Mesenchymal stem cell (in vitro differentiated cells and primary cell): ENCODE data around the gene KASH5.

Experiments used
- DNase-seq: peaks from one replicate; pipeline ENCODE4 v3.0.0-alpha.2; 2013
- H2AFZ ChIP-seq: one replicate; pipeline ENCODE4 v1.6.1; 2013; ENCODE audit warnings: low read depth, mild to moderate bottlenecking, control low read depth, inconsistent platforms, low read length, moderate library complexity
- H2AK5ac ChIP-seq: 2 replicates; pipeline ENCODE4 v1.6.1; 2013; ENCODE audit warnings: low read length, moderate library complexity, mild to moderate bottlenecking, inconsistent platforms; ENCODE audit not compliant: severe bottlenecking
- H2BK120ac ChIP-seq: one replicate; pipeline ENCODE4 v1.6.1; 2013; ENCODE audit warnings: low read depth, mild to moderate bottlenecking, inconsistent platforms, low read length, moderate library complexity
- H2BK12ac ChIP-seq, 2 experiments: one replicate each; pipeline ENCODE4 v1.6.1; 2013; ENCODE audit warnings: inconsistent platforms in 2 of 2, low read length in 2 of 2, mild to moderate bottlenecking in 2 of 2, moderate library complexity in 2 of 2, control low read depth in 1 of 2
- H2BK15ac ChIP-seq: one replicate; pipeline ENCODE4 v1.6.1; 2013; ENCODE audit warnings: mild to moderate bottlenecking, low read depth, inconsistent platforms; ENCODE audit not compliant: poor library complexity, severe bottlenecking
- H2BK5ac ChIP-seq: 2 replicates; pipeline ENCODE4 v1.6.1; 2013; ENCODE audit warnings: low read depth, mild to moderate bottlenecking, low read length, control low read depth, inconsistent platforms; ENCODE audit not compliant: poor library complexity, severe bottlenecking
- H3K14ac ChIP-seq, 2 experiments: one replicate each; pipeline ENCODE4 v1.6.1; 2013; ENCODE audit warnings: inconsistent platforms in 2 of 2, low read length in 2 of 2, control low read depth in 1 of 2, mild to moderate bottlenecking in 1 of 2, moderate library complexity in 1 of 2
- H3K18ac ChIP-seq, 2 experiments: one replicate each; pipeline ENCODE4 v1.6.1; 2013; ENCODE audit warnings: inconsistent platforms in 2 of 2, low read length in 2 of 2, control low read depth in 1 of 2, low read depth in 1 of 2, mild to moderate bottlenecking in 1 of 2
- H3K23ac ChIP-seq, 2 experiments: one replicate each; pipeline ENCODE4 v1.6.1; 2013; ENCODE audit warnings: inconsistent platforms in 2 of 2, low read length in 2 of 2, mild to moderate bottlenecking in 2 of 2, moderate library complexity in 2 of 2, control low read depth in 1 of 2
- H3K27ac ChIP-seq: 2 replicates; pipeline ENCODE4 v1.5.1; 2013; ENCODE audit warnings: mild to moderate bottlenecking, moderate library complexity, low read length, control low read depth, inconsistent platforms; ENCODE audit not compliant: poor library complexity, severe bottlenecking
- H3K27me3 ChIP-seq, 2 experiments: 2 replicates each; pipeline versions ENCODE4 v1.6.1 to v1.7.0; 2013; ENCODE audit warnings: low read length in 2 of 2, mild to moderate bottlenecking in 2 of 2, moderate library complexity in 2 of 2, control low read depth in 1 of 2, inconsistent platforms in 1 of 2; ENCODE audit not compliant: control insufficient read depth in 1 of 2, insufficient read depth in 1 of 2
- H3K36me3 ChIP-seq, 2 experiments: 2 replicates each; pipeline versions ENCODE4 v1.6.1 to v1.7.0; 2013; ENCODE audit warnings: low read length in 2 of 2, control low read depth in 1 of 2, inconsistent platforms in 1 of 2, low read depth in 1 of 2, mild to moderate bottlenecking in 1 of 2; ENCODE audit not compliant: insufficient read depth in 2 of 2, control insufficient read depth in 1 of 2
- H3K4ac ChIP-seq, 2 experiments: one replicate each; pipeline ENCODE4 v1.6.1; 2013; ENCODE audit warnings: inconsistent platforms in 2 of 2, low read length in 2 of 2, mild to moderate bottlenecking in 2 of 2, moderate library complexity in 2 of 2, control low read depth in 1 of 2, low read depth in 1 of 2
- H3K4me1 ChIP-seq: 2 replicates; pipeline ENCODE4 v1.6.1; 2013; ENCODE audit warnings: low read depth, low read length, control low read depth; ENCODE audit not compliant: control insufficient read depth, insufficient read depth
- H3K4me2 ChIP-seq: 2 replicates; pipeline ENCODE4 v1.6.1; 2013; ENCODE audit warnings: low read length, mild to moderate bottlenecking, inconsistent platforms; ENCODE audit not compliant: poor library complexity, severe bottlenecking
- H3K4me3 ChIP-seq, 2 experiments: 2 replicates each; pipeline versions ENCODE4 v1.5.1 to v1.7.0; 2013; ENCODE audit warnings: low read length in 2 of 2, mild to moderate bottlenecking in 2 of 2, control low read depth in 1 of 2, low read depth in 1 of 2; ENCODE audit not compliant: insufficient read depth in 1 of 2
- H3K79me1 ChIP-seq: replicated peaks from 2 replicates; pipeline ENCODE4 v1.6.1; 2013; ENCODE audit warnings: mild to moderate bottlenecking, control low read depth, low read length, inconsistent platforms; ENCODE audit not compliant: poor library complexity, severe bottlenecking
- H3K9ac ChIP-seq: 2 replicates; pipeline ENCODE4 v1.7.0; 2013; ENCODE audit warnings: mild to moderate bottlenecking, low read length, moderate library complexity
- H3K9me3 ChIP-seq: 2 replicates; pipeline ENCODE4 v1.7.0; 2013; ENCODE audit warnings: mild to moderate bottlenecking, low read length; ENCODE audit not compliant: control insufficient read depth
- H4K8ac ChIP-seq: one replicate; pipeline ENCODE4 v1.6.1; 2013; ENCODE audit warnings: inconsistent platforms, mild to moderate bottlenecking, low read length, moderate library complexity
- H4K91ac ChIP-seq: one replicate; pipeline ENCODE4 v1.6.1; 2013; ENCODE audit warnings: mild to moderate bottlenecking, low read length, inconsistent platforms
- WGBS: methylation state at CpG from one replicate; pipeline ENCODE4 v1.1.7; 2013; ENCODE audit warnings: mixed read lengths; 5-methylcytosine and 5-hydroxymethylcytosine counted together

The KASH5 gene

DNA sequence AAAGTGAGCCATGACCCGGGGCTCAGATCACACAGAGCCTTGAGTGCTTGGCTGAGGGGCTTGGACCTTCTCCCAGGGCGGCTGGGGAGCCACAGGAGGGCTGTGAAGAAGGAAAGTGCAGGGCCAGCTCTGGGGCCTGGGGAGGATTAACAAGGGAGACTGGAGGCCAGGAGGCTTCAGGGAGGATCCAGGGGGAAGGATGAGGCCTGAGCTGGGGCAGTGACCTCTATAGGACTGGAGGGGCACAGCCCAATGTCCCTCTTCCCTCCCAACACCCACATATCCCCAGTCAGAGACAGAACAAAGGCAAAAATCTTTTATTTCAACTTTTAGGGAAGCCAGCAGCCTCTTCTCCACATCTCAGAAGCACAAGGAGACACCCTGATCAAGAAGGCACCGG, 57.9 kb downstream of the KASH5 start:
- Histone ChIP-seq H3K4me1 (peaks cover 13% of the 10 kb centered on the region), H2BK5ac (no peak overlapping the region), H3K14ac (no peak overlapping the region), H2BK12ac (no peak overlapping the region), H3K27me3 (peaks cover 13 to 14% of the 10 kb centered on the region in 2 experiments), H4K8ac (no peak overlapping the region), H4K91ac (no peak overlapping the region), H3K79me1 (peaks cover 23% of the 10 kb centered on the region), H2AK5ac (no peak overlapping the region), H3K4ac (no peak overlapping the region), H2BK15ac (no peak overlapping the region), H3K4me2 (no peak overlapping the region), H2AFZ (no peak overlapping the region), H3K23ac (no peak overlapping the region), H3K9me3 (no peaks in the 10 kb centered on the region), H3K18ac (no peak overlapping the region), H3K27ac (no peak overlapping the region), H3K9ac (no peak overlapping the region), H2BK120ac (no peak overlapping the region), H3K4me3 (no peak overlapping the region), H3K36me3 (peaks cover 12 to 43% of the 10 kb centered on the region in 2 experiments)
- WGBS, result 97% methylated on average over 3 of the region's 3 CpGs
- no peak for DNase-seq

DNA sequence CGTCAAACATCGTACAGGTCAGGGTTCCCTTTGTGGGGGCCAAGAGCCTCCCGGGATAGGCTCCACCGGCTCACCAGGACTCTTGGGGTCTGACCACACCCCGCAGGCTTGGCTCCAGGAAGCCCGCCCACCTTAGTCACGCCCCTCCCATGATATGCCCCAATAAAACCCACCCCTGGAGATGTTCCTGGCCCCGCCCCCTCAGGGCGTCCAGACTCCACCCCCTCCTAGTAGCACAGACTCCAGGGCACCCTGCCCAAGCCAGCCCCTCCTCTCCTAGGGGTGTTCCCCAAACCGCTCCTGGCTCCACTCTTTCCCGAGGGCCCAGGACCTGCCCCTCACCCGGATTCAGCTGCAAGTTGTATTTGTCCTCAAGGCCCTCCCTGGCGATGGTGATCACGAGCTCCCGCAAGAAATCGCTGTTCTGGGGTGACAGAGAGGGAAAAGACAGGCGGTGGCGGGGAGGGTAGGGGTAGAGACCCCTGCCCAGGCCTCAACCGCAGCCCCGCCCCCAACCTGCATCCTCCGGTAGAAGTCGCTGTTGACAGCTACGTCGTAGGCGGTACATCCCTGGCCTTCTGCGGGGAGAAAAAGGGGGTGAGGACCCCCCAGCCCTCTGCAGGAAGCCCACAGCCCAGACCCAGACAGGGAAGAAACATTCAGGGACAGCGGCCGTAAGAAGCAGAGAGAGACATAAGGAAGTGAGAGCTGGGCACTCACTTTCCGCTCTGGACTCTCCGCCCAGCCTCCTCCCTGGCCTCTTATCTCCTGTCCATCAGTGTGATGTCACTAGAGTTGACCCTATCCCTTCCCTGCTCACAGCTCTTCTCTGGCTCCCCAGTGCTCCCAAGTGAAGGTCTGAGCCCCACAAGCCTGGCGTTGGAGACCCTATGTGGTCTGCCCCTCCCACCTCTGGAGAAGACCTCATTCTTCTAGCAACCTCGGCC, 59.7 kb downstream of the KASH5 start:
- Histone ChIP-seq H3K9me3 (no peaks in the 10 kb centered on the region), H3K23ac (no peak overlapping the region), H3K4ac (no peak overlapping the region), H4K8ac (no peak overlapping the region), H3K4me3 (peak overlapping the region in 1 of 2 experiments; percentile 70), H3K4me1 (peaks cover 7% of the 10 kb centered on the region), H3K27me3 (no peaks in the 10 kb centered on the region), H2BK15ac (no peak overlapping the region), H3K4me2 (no peak overlapping the region), H2BK5ac (no peak overlapping the region), H3K14ac (no peak overlapping the region), H3K79me1 (peaks cover 23% of the 10 kb centered on the region), H2BK120ac (no peak overlapping the region), H2AK5ac (no peak overlapping the region), H2AFZ (no peak overlapping the region), H3K36me3 (peaks cover 12 to 43% of the 10 kb centered on the region in 2 experiments), H3K18ac (no peak overlapping the region), H3K27ac (no peak overlapping the region), H4K91ac (no peak overlapping the region), H3K9ac (peak overlapping the region; percentile 71), H2BK12ac (no peak overlapping the region)
- DNase-seq, result no peak
- WGBS, result 90% methylated on average over 32 of the region's 32 CpGs

GRCh38 chr19:49448432-49448786, 60.4 kb downstream of the KASH5 start:
- H3K4me1 ChIP-seq, result peaks cover 5% of the 10 kb centered on the region
- peaks cover 23% of the 10 kb centered on the region for H3K79me1 ChIP-seq
- H3K9me3 ChIP-seq, result no peaks in the 10 kb centered on the region
- no peak overlapping the region for H3K23ac ChIP-seq
- H3K4me3 ChIP-seq, result peak overlapping the region in 1 of 2 experiments; percentile 70
- H4K91ac ChIP-seq, result no peak overlapping the region
- WGBS, result 94% methylated on average over 6 of the region's 6 CpGs
- H3K27me3 ChIP-seq, result no peaks in the 10 kb centered on the region
- no peak overlapping the region for H2BK12ac ChIP-seq
- no peak overlapping the region for H3K27ac ChIP-seq
- no peak overlapping the region for H2BK15ac ChIP-seq
- DNase-seq, result no peak
- no peak overlapping the region for H3K14ac ChIP-seq
- no peak overlapping the region for H2BK5ac ChIP-seq
- peaks cover 12 to 43% of the 10 kb centered on the region in 2 experiments for H3K36me3 ChIP-seq
- H4K8ac ChIP-seq, result no peak overlapping the region
- H2BK120ac ChIP-seq, result no peak overlapping the region
- peak overlapping the region; percentile 71 for H3K9ac ChIP-seq
- no peak overlapping the region for H2AK5ac ChIP-seq
- no peak overlapping the region for H3K4ac ChIP-seq
- no peak overlapping the region for H2AFZ ChIP-seq
- no peak overlapping the region for H3K4me2 ChIP-seq
- no peak overlapping the region for H3K18ac ChIP-seq

DNA sequence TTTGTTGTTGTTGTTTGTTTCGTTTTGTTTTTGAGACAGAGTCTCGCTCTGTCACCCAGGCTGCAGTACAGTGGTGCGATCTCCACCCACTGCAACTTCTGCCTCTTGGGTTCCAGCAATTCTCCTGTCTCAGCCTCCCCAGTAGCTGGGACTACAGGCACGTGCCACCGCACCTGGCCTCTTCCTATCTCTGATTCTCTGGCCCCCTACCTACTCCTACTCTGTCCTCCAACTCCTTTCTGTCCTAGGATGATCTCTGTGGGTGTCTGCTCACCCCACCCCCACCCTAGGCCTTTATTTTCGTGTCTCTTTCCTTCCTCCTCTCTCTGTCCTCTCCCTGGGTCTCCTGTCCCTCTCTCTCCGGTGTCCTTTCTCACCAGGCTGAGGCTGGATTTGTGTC, 62.4 kb downstream of the KASH5 start:
- H3K4ac ChIP-seq, result no peak overlapping the region
- no peak overlapping the region for H2BK120ac ChIP-seq
- H3K27ac ChIP-seq, result no peak overlapping the region
- H2BK15ac ChIP-seq, result no peak overlapping the region
- H2BK12ac ChIP-seq, result no peak overlapping the region
- peak overlapping the region; percentile 89 for H3K9ac ChIP-seq
- no peaks in the 10 kb centered on the region for H3K9me3 ChIP-seq
- no peaks in the 10 kb centered on the region for H3K27me3 ChIP-seq
- no peak overlapping the region for H3K18ac ChIP-seq
- no peak overlapping the region for H2AFZ ChIP-seq
- H3K79me1 ChIP-seq, result peaks cover 32% of the 10 kb centered on the region
- peak overlapping the region; percentile 5 for H2AK5ac ChIP-seq
- peaks cover 12 to 43% of the 10 kb centered on the region in 2 experiments for H3K36me3 ChIP-seq
- H3K4me3 ChIP-seq, result peak overlapping the region in 1 of 2 experiments; percentile 90
- no peak overlapping the region for H3K14ac ChIP-seq
- no peak overlapping the region for H2BK5ac ChIP-seq
- no peak overlapping the region for H4K91ac ChIP-seq
- WGBS, result 90% methylated on average over 7 of the region's 7 CpGs
- H3K23ac ChIP-seq, result no peak overlapping the region
- no peak overlapping the region for H4K8ac ChIP-seq
- peak overlapping the region; percentile 36 for H3K4me2 ChIP-seq
- H3K4me1 ChIP-seq, result peaks cover 9% of the 10 kb centered on the region
- DNase-seq, result no peak
